Omental fat pad (tissue), 4 donors: ENCODE measurements around the gene STN1. TPM values are rescaled to one million over a fixed set of nuclear protein-coding genes. Genes with fewer than 3 reads are reported as not detected.

Experiments used
- ATAC-seq: fragments of 150-250 bp; one replicate; pipeline ENCODE4 v1.9.1; 2016; ENCODE audit warnings: mild to moderate bottlenecking, moderate library complexity; ENCODE audit not compliant: low FRiP score
- DNase-seq: peaks from one replicate; pipeline ENCODE4 v3.0.0-alpha.2; 2019; ENCODE audit warnings: low spot score
- CTCF ChIP-seq, 3 donors: fragments of 450-650 bp; IDR thresholded peaks; one replicate each; pipeline ENCODE4 v1.5.1; 2016 to 2017; ENCODE audit warnings: antibody characterized with exemption in 3 of 3, mild to moderate bottlenecking in 3 of 3, moderate library complexity in 2 of 3
- total RNA-seq, 4 donors: library from RNA; depleted of rRNA; stranded (reverse); fragments of >200 nt; gene quantifications; one replicate each; pipeline ENCODE4 v1.1.0, GENCODE V29; 2016

The STN1 gene
- total RNA-seq, 4 donors from 2014 or later = 15.4 to 44.7 (median 21.1) TPM

DNA sequence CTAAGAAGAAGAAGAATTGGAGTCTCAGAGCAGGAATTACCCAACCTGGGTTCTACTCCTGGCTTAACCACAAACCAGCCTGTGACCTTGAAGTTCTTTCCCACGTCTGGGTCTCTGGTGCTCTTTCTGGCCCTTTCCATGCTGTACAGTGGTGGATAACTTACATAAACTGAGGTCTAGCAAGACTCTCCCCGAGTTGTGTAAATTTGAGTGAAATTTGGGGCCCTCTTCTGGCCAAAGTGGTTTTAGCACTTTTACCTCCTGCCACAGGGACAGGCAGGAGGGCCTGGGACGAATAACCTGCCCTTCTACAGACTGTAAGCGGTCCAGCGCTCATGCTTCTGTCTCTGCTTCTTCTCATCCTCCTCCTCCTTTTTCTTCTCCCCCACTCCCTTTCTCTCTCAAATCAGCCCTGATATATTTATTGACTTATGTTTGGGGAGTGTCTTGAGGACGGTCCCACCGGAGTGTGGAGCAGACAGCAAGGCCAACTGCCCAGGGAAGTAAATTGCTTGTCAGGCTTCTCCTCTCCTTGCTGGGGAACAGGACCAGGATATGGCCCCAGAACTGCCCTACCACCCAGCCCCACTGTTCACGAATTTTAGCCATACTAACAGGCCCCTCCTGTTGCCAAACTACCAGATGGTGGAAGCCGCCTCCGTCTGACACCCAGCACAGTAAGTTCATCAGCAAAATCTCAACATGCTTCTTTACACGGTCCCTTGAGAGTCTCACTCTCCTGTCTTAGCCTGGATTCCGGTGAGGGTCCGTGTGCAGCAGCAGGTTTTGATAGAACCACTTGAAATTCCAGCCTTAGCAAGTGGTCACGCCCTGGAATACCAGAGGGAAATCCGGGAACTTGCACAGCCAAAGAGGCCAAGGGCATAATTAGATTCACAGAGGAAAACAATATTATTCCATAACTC, 58.6 kb downstream of the STN1 start:
- no peak for TF ChIP-seq CTCF (IDR thresholded peaks at IDR 0.05)
- ATAC-seq = peak; percentile 47
- no peak for DNase-seq

DNA sequence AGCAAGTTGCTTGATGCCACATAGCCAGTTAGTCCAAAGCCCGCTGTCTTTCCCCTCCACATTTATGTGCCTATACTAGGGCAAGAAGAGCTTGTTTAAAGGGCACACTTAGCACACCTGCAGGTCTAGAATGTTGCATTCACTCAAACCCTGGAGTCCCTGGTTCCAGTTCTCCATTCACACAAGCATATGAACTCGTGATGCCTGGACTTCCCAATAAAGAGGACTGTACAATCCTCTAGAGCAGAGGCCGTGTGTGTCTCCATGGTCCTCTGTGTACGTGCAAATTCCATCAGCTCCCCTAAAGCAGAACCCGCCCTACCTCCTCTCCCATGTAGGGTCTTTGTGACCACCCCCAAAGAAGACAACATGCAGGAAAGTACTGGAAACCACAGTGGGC, 59.6 kb downstream of the STN1 start:
- DNase-seq (no peak), ATAC-seq (no peak)
- TF ChIP-seq CTCF (IDR thresholded peaks at IDR 0.05) = no peak

DNA sequence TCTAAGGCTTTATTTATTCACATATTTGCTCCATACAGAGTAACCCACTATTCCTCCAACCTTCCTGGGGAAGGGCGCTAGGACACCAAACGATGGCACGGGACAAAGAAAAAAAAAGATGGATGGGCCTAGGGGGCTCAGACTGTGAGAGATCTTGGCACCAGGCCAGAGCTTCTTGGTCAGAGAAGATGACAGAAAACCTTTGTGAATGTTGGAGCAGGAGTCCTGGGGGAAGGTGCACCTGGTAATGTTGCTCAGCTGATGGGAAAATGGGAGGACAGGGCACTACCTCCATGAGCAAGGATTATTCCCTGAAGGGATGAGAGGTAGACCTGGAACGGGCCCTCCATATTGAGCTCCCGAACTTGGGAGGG, 61.2 kb downstream of the STN1 start:
- DNase-seq (no peak), ATAC-seq (no peak)
- TF ChIP-seq CTCF (IDR thresholded peaks at IDR 0.05) = no peak

DNA sequence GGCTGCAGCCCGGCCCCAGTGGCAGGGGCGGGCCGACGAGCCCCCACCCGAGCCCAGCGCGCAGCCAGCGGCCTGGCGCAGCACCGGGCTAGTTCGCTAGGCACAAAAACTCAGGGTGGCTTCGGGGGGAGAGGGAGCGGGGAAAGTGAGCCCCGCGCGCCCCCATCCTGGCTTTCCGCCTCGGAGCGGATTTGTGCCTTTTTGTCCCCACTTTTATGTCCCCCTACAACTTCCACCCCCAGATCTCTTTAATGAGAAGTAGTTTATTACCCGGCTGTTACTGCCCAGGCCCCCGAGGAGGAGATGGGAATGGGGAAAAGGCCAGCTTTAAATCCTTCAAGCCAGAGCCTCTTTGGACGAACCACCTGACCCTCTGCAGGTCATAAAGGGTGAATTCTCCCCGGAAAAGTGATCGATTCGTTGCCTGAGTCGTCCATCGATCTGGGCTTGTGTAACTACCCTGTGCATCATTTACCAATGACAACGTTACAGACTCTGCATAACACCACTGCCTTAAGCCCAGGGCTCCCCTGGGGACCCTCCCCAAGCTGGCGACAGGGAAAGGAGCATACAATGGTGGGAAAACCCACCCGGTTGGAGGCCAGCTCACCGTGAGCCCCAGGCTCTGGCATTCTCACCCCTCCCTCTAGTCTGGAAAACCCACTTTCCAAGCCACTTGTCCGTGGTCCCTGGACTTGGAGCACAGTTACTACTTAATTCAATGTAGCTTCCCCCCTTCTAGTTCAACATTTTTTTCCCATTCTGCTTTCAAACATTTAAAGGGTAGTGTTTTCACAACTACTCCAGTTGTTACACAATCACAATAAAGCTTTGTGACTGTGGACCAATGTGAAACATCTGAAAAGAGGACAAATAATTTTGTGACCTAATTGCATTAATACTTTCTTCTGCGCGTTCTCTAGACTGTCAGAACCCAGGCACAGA, 61.9 kb downstream of the STN1 start:
- DNase-seq (no peak), ATAC-seq (no peak)
- TF ChIP-seq CTCF (IDR thresholded peaks at IDR 0.05) = no peak

DNA sequence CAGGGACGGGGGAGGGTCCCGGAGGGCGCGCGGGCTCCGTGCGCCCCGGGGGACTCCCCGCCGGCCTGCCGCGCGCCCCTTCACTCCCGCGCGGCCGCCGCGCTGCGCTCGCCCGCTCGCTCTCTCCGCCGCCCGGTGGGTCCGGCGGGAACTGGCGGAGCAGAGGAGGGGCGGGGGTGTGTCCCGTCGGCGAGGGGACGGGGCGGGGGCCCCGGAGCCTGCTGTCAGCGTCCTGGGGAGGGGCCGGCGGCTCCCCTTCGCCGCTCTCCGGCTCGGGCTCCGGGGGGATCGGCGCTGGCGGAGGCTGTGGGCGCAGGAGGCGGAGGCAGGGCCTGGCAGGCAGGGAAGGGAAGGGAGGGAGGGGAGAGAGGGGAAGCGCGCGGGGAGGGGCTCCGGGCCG, 62.6 kb downstream of the STN1 start, which contains the start of gene SH3PXD2A:
Gene SH3PXD2A (minus strand): TSS at position 153 of the 400 bp plus-strand sequence. CDS start 310 bp downstream, outside the sequence.
- DNase-seq (no peak), ATAC-seq (peak; percentile 42)
- no peak for TF ChIP-seq CTCF (IDR thresholded peaks at IDR 0.05)

DNA sequence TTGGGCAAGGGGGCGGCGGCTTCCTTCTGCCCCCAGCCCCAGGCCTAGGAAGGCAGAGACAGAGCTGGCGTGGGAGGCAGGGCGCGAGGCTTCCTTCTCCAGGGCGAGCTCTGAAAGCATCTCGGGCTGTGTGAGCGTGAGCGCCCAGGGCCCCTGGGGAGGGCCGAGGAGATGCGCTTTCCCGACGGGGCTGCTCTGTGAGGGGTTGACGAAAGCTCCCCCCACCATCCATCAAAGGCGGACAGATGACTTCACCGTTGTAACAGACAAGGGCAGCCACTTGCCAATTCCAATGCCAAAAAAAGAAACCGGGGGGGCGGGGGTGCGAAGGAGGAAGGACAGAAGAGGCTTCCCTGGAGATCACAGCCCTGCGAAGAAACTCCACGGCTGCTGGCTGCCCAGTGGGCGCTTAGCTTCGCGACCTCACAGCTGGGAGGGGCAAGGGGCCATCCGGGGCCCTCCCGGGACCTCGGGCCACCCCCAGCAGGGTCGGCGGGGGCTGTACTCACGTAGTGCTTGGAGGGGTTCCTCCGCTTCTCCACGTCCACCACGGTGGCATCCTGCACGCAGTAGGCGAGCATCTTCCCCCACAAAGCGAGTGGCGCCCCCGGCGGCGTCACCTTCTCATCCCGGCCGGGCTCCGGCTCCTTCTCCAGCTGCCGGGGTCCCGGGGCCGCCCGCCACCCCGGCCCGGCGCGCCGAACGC, 63.1 kb downstream of the STN1 start:
- DNase-seq = no peak
- no peak for TF ChIP-seq CTCF (IDR thresholded peaks at IDR 0.05)
- ATAC-seq = peak; percentile 19
